H1 (cell line): ENCODE results near the gene NPC2. TPM values are rescaled to one million over a fixed set of nuclear protein-coding genes. Genes with fewer than 3 reads are reported as not detected.

Experiments used
- CTCF ChIA-PET: fragments of 300-600 bp; sonication (Branson Sonifier 250); formaldehyde crosslinking; loops from one replicate; lab custom pipeline; 2021; ENCODE audit not compliant: partially characterized antibody; lab: Charles Lee
- POLR2A ChIA-PET: fragments of 300-600 bp; sonication (Branson Sonifier 250); formaldehyde crosslinking; loops from one replicate; lab custom pipeline; 2021; ENCODE audit warnings: inconsistent platforms; ENCODE audit not compliant: partially characterized antibody; lab: Charles Lee
- DNase-seq, 2 experiments: peaks; one replicate each; pipeline versions ENCODE4 v3.0.0 to v3.0.0-alpha.2; 2010 to 2022; ENCODE audit warnings: low spot score in 2 of 2, low read depth in 1 of 2, mixed read lengths in 1 of 2
- FAIRE-seq: peaks from 2 replicates; lab custom pipeline; 2011; peaks lifted over from hg19 to GRCh38; lab: Jason Lieb, UNC
- H2AFZ ChIP-seq: 2 replicates; pipeline ENCODE4 v1.8.1; 2012; ENCODE audit warnings: low read length, inconsistent platforms
- H2AK5ac ChIP-seq: 2 replicates; pipeline ENCODE4 v1.6.1; 2013; ENCODE audit warnings: low read depth, low read length
- H2BK120ac ChIP-seq: replicated peaks from 2 replicates; pipeline ENCODE3; 2013; ENCODE audit warnings: low read depth, low read length, inconsistent platforms
- H2BK12ac ChIP-seq: 2 replicates; pipeline ENCODE4 v1.6.1; 2013; ENCODE audit warnings: low read depth, low read length
- H2BK15ac ChIP-seq: 2 replicates; pipeline ENCODE4 v1.6.1; 2013; ENCODE audit warnings: low read length
- H2BK20ac ChIP-seq: 2 replicates; pipeline ENCODE4 v1.6.1; 2013; ENCODE audit warnings: low read length
- H2BK5ac ChIP-seq: 2 replicates; pipeline ENCODE4 v1.6.1; 2013; ENCODE audit warnings: low read depth, low read length
- H3K14ac ChIP-seq: 2 replicates; pipeline ENCODE4 v1.6.1; 2013; ENCODE audit warnings: inconsistent platforms; ENCODE audit not compliant: insufficient read length
- H3K18ac ChIP-seq: 2 replicates; pipeline ENCODE4 v1.6.1; 2013; ENCODE audit warnings: low read length; ENCODE audit errors: extremely low read depth
- H3K23ac ChIP-seq: 2 replicates; pipeline ENCODE4 v1.6.1; 2013; ENCODE audit warnings: inconsistent platforms; ENCODE audit not compliant: insufficient read length
- H3K23me2 ChIP-seq: 2 replicates; pipeline ENCODE4 v1.6.1; 2013; ENCODE audit warnings: low read depth, low read length
- H3K27ac ChIP-seq: 2 replicates; pipeline ENCODE4 v1.6.1; 2011; ENCODE audit warnings: low read depth, low read length, inconsistent platforms
- H3K27me3 ChIP-seq, 4 experiments: replicated peaks in 1 of 4; 1 replicate in 1 of 4; 2 replicates in 3 of 4; pipeline versions ENCODE4 v1.6.1 to v1.8.1; 2011 to 2013; ENCODE audit warnings: low read length in 3 of 4, mild to moderate bottlenecking in 3 of 4, inconsistent platforms in 2 of 4, mixed read lengths in 2 of 4, moderate library complexity in 1 of 4; ENCODE audit not compliant: control insufficient read depth in 3 of 4, insufficient read depth in 3 of 4; ENCODE audit errors: extremely low read depth in 1 of 4
- H3K36me3 ChIP-seq, 4 experiments: 2 replicates each; pipeline versions ENCODE4 v1.6.1 to v1.8.1; 2011 to 2013; ENCODE audit warnings: mild to moderate bottlenecking in 4 of 4, low read length in 3 of 4, moderate library complexity in 2 of 4, control low read depth in 1 of 4, inconsistent platforms in 1 of 4; ENCODE audit not compliant: insufficient read depth in 4 of 4, control insufficient read depth in 2 of 4
- H3K4ac ChIP-seq: replicated peaks from 2 replicates; pipeline ENCODE3; 2013; ENCODE audit warnings: low read length, low read depth, mixed read lengths, inconsistent platforms; ENCODE audit not compliant: insufficient read length
- H3K4me1 ChIP-seq, 4 experiments: replicated peaks in 1 of 4; 1 replicate in 1 of 4; 2 replicates in 3 of 4; pipeline versions ENCODE4 v1.6.1 to v1.8.1; 2011 to 2013; ENCODE audit warnings: low read length in 3 of 4, inconsistent platforms in 2 of 4, mixed read lengths in 1 of 4; ENCODE audit not compliant: insufficient read depth in 4 of 4, control insufficient read depth in 3 of 4
- H3K4me2 ChIP-seq, 2 experiments: 2 replicates each; pipeline versions ENCODE4 v1.6.1 to v1.8.1; 2011 to 2013; ENCODE audit warnings: low read depth in 2 of 2, low read length in 2 of 2, control low read depth in 1 of 2, inconsistent platforms in 1 of 2, mild to moderate bottlenecking in 1 of 2; ENCODE audit not compliant: insufficient read depth in 1 of 2
- H3K4me3 ChIP-seq, 4 experiments: fragments of 200-600, 300-600 bp in 1 of 4; sonication (generic), shearing (Covaris generic), sonication (Bioruptor Twin) in 1 of 4; 2 replicates each; pipeline versions ENCODE4 v1.5.1 to v1.8.1; 2011 to 2016; ENCODE audit warnings: low read length in 4 of 4, low read depth in 3 of 4, control low read depth in 2 of 4, inconsistent platforms in 2 of 4, mild to moderate bottlenecking in 2 of 4, mixed read lengths in 1 of 4, moderate library complexity in 1 of 4; ENCODE audit not compliant: insufficient read depth in 2 of 4; ENCODE audit errors: extremely low read depth in 1 of 4
- H3K56ac ChIP-seq: replicated peaks from 2 replicates; pipeline ENCODE3; 2013; ENCODE audit warnings: low read depth, mild to moderate bottlenecking, mixed read lengths, low read length, inconsistent platforms; ENCODE audit not compliant: insufficient read length
- H3K79me1 ChIP-seq: 2 replicates; pipeline ENCODE4 v1.6.1; 2013; ENCODE audit warnings: low read depth, low read length, control low read depth
- H3K79me2 ChIP-seq, 2 experiments: 2 replicates each; pipeline versions ENCODE4 v1.6.1 to v1.8.1; 2012 to 2013; ENCODE audit warnings: low read length in 2 of 2, mild to moderate bottlenecking in 2 of 2, inconsistent platforms in 1 of 2; ENCODE audit not compliant: insufficient read depth in 2 of 2, control insufficient read depth in 1 of 2
- H3K9ac ChIP-seq, 4 experiments: replicated peaks in 1 of 4; 1 replicate in 1 of 4; 2 replicates in 3 of 4; pipeline versions ENCODE4 v1.6.1 to v1.8.1; 2011 to 2013; ENCODE audit warnings: low read depth in 3 of 4, low read length in 3 of 4, control low read depth in 2 of 4, mild to moderate bottlenecking in 2 of 4, moderate library complexity in 2 of 4, inconsistent platforms in 1 of 4; ENCODE audit errors: extremely low read depth in 1 of 4
- H3K9me3 ChIP-seq, 2 experiments: 2 replicates each; pipeline versions ENCODE4 v1.6.1 to v1.8.1; 2012 to 2013; ENCODE audit warnings: mild to moderate bottlenecking in 2 of 2, moderate library complexity in 2 of 2, control low read depth in 1 of 2, inconsistent platforms in 1 of 2, low read depth in 1 of 2, low read length in 1 of 2, mixed read lengths in 1 of 2; ENCODE audit not compliant: insufficient read depth in 2 of 2
- H4K20me1 ChIP-seq, 2 experiments: replicated peaks in 1 of 2; 2 replicates each; pipeline versions ENCODE3 to v1.8.1; 2011 to 2013; ENCODE audit warnings: inconsistent platforms in 2 of 2, low read length in 2 of 2, mild to moderate bottlenecking in 1 of 2; ENCODE audit not compliant: insufficient read depth in 2 of 2, control insufficient read depth in 1 of 2
- H4K5ac ChIP-seq: 2 replicates; pipeline ENCODE4 v1.6.1; 2013; ENCODE audit warnings: low read length, low read depth, mixed read lengths, inconsistent platforms; ENCODE audit not compliant: insufficient read length
- H4K8ac ChIP-seq: 2 replicates; pipeline ENCODE4 v1.8.0; 2013; ENCODE audit warnings: mild to moderate bottlenecking, moderate library complexity, low read length, inconsistent platforms; ENCODE audit not compliant: insufficient read depth; ENCODE audit errors: extremely low read depth
- H4K91ac ChIP-seq: replicated peaks from 2 replicates; pipeline ENCODE3; 2013; ENCODE audit warnings: low read length, mixed read lengths, inconsistent platforms; ENCODE audit not compliant: insufficient read length
- GTF2F1 ChIP-seq: IDR thresholded peaks from 2 replicates; pipeline ENCODE4 v1.6.1; 2012; ENCODE audit warnings: low read depth, low read length, improper control_type of control experiment, borderline replicate concordance
- HDAC6 ChIP-seq: IDR thresholded peaks from one replicate; pipeline ENCODE4 v1.7.1; 2012; ENCODE audit warnings: low read depth, mild to moderate bottlenecking, inconsistent platforms, low read length, moderate library complexity
- JUND ChIP-seq: IDR thresholded peaks from 2 replicates; pipeline ENCODE4 v1.6.1; 2011; ENCODE audit warnings: mild to moderate bottlenecking, improper control_type of control experiment, low read length
- MAFK ChIP-seq: IDR thresholded peaks from 2 replicates; pipeline ENCODE4 v1.6.1; 2012; ENCODE audit warnings: low read depth, mild to moderate bottlenecking, improper control_type of control experiment, low read length
- SP1 ChIP-seq: IDR thresholded peaks from 2 replicates; pipeline ENCODE4 v1.6.1; 2011; ENCODE audit warnings: low read depth, low read length
- TBP ChIP-seq: IDR thresholded peaks from 2 replicates; pipeline ENCODE4 v1.6.1; 2011; ENCODE audit warnings: low read depth, low read length, improper control_type of control experiment
- WGBS, 2 experiments: shearing (Covaris generic) in 1 of 2; methylation state at CpG; one replicate each; pipeline versions ENCODE4 v1.1.6 to v1.1.7; 2013 to 2015; ENCODE audit warnings: low lambda C conversion rate in 2 of 2, mixed read lengths in 2 of 2, inconsistent platforms in 1 of 2, low coverage in 1 of 2, missing lambda C conversion rate in 1 of 2; ENCODE audit not compliant: insufficient replicate concordance in 2 of 2, insufficient coverage in 1 of 2, insufficient read length in 1 of 2; ENCODE audit errors: extremely low coverage in 1 of 2, missing lambda C conversion rate in 1 of 2; 5-methylcytosine and 5-hydroxymethylcytosine counted together
- polyA plus RNA-seq, 7 experiments: library from polyadenylated mRNA; depleted of rRNA in 3 of 7; stranded (reverse) in 5 of 7; unstranded in 2 of 7; fragments of >200 nt in 5 of 7; fragments of 200-250 nt in 2 of 7; gene quantifications; 1 replicate in 5 of 7; 2 replicates in 1 of 7; 4 replicates in 1 of 7; pipeline versions ENCODE4 v1.2.1 to v1.2.3, GENCODE V29; 2011 to 2013; ENCODE audit warnings: missing spikeins in 2 of 7, mixed read lengths in 2 of 7
- total RNA-seq: library from RNA; stranded (reverse); fragmentation: NEBNext Ultra II Directional; extraction: Animal tissue kit (Norgen Biotek cat#: 25700); gene quantifications from 2 replicates; pipeline ENCODE4 v1.2.1, GENCODE V29; 2021
- TF ChIP-seq, protein P1 (sequence below): IDR thresholded peaks from 2 replicates; pipeline ENCODE4 v1.6.1; 2012; ENCODE audit warnings: inconsistent platforms
- TF ChIP-seq, protein P2 (sequence below), 3 experiments: IDR thresholded peaks; 1 replicate in 2 of 3; 2 replicates in 1 of 3; pipeline versions ENCODE4 v1.5.1 to v1.6.1; 2011; ENCODE audit warnings: low read length in 3 of 3, mild to moderate bottlenecking in 3 of 3, inconsistent platforms in 2 of 3, low read depth in 1 of 3, moderate library complexity in 1 of 3; ENCODE audit not compliant: insufficient read depth in 1 of 3; ENCODE audit errors: control extremely low read depth in 1 of 3

NPC2 gene
- total and polyA plus RNA-seq, 2 of the 8 experiments (the other 6 are each of a cell fraction or from before 2014, with no cell fraction given): 178 to 258 TPM

- Histone ChIP-seq H4K20me1 (no peaks in the 10 kb centered on the region), H2BK20ac (no peak overlapping the region), H3K18ac (no peak overlapping the region), H3K4me3 (no peak overlapping the region), H3K79me2 (no peaks in the 10 kb centered on the region), H4K8ac (no peak overlapping the region), H3K9ac (no peak overlapping the region), H2AFZ (no peak overlapping the region), H3K27ac (no peak overlapping the region), H3K14ac (no peak overlapping the region), H3K23me2 (no peaks in the 10 kb centered on the region), H3K23ac (no peak overlapping the region), H3K27me3 (no peaks in the 10 kb centered on the region; a peak in 1 of 7 replicates), H3K9me3 (no peaks in the 10 kb centered on the region), H3K79me1 (no peaks in the 10 kb centered on the region), H2BK15ac (no peak overlapping the region), H3K36me3 (no peaks in the 10 kb centered on the region), H3K4me2 (no peak overlapping the region), H2BK12ac (no peak overlapping the region), H2BK120ac (no peak overlapping the region), H2AK5ac (no peak overlapping the region), H4K5ac (no peak overlapping the region), H3K4ac (no peak overlapping the region), H4K91ac (no peak overlapping the region), H3K4me1 (peaks cover under 1 to 22% (median 11%) of the 10 kb centered on the region in 4 experiments), H2BK5ac (no peak overlapping the region), H3K56ac (no peak overlapping the region)
- TF ChIP-seq HDAC6 (no peak), JUND (no peak), TBP (no peak), GTF2F1 (no peak), SP1 (no peak), MAFK (no peak)
- TF ChIP-seq, protein P1, sequence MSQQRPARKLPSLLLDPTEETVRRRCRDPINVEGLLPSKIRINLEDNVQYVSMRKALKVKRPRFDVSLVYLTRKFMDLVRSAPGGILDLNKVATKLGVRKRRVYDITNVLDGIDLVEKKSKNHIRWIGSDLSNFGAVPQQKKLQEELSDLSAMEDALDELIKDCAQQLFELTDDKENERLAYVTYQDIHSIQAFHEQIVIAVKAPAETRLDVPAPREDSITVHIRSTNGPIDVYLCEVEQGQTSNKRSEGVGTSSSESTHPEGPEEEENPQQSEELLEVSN: no peak
- TF ChIP-seq, protein P2, sequence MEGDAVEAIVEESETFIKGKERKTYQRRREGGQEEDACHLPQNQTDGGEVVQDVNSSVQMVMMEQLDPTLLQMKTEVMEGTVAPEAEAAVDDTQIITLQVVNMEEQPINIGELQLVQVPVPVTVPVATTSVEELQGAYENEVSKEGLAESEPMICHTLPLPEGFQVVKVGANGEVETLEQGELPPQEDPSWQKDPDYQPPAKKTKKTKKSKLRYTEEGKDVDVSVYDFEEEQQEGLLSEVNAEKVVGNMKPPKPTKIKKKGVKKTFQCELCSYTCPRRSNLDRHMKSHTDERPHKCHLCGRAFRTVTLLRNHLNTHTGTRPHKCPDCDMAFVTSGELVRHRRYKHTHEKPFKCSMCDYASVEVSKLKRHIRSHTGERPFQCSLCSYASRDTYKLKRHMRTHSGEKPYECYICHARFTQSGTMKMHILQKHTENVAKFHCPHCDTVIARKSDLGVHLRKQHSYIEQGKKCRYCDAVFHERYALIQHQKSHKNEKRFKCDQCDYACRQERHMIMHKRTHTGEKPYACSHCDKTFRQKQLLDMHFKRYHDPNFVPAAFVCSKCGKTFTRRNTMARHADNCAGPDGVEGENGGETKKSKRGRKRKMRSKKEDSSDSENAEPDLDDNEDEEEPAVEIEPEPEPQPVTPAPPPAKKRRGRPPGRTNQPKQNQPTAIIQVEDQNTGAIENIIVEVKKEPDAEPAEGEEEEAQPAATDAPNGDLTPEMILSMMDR (IDR thresholded peaks at IDR 0.05; ENCODE audit: control extremely low read depth in 1 of 3, insufficient read depth in 1 of 3, low read depth in 1 of 3, low read length in 3 of 3): no peak
- 85% methylated on average over 8 of the region's 8 CpGs; no CpG with 5 or more reads in 1 of the 2 experiments for WGBS, 2 experiments
- ChIA-PET CTCF (interaction anchor here (0.5 to 6.5 kb wide), 14 partner anchors 7 to 299 kb away, joined by 3 to 64 read pairs (median 7); partner anchors contain the start of gene LTBP2), POLR2A (interaction anchor here (1.1 kb wide), 1 partner anchor 105 kb away, joined by 3 read pairs; the partner anchor contains the start of gene LTBP2)
- no peak for DNase-seq
- FAIRE-seq: no peak
Observed at GRCh38 chr14:74507085-74507484, 14.0 kb upstream of the NPC2 start.
